Ishikawa (cell line): ENCODE results near the gene TMPRSS13.

ENCODE experiments used
- CEBPB ChIP-seq: IDR thresholded peaks from 2 replicates; pipeline ENCODE4 v1.6.1; 2012
- CREB1 ChIP-seq: IDR thresholded peaks from 2 replicates; pipeline ENCODE4 v1.6.1; 2012; ENCODE audit warnings: low read depth
- EGR1 ChIP-seq: IDR thresholded peaks from 2 replicates; pipeline ENCODE4 v1.6.1; 2012
- EP300 ChIP-seq: IDR thresholded peaks from 2 replicates; pipeline ENCODE4 v1.6.1; 2012; ENCODE audit warnings: borderline replicate concordance
- NFIC ChIP-seq: IDR thresholded peaks from 2 replicates; pipeline ENCODE4 v1.6.1; 2012
- RAD21 ChIP-seq: IDR thresholded peaks from 2 replicates; pipeline ENCODE4 v1.6.1; 2012; ENCODE audit warnings: low read depth
- TAF1 ChIP-seq: IDR thresholded peaks from 2 replicates; pipeline ENCODE4 v1.6.1; 2012; ENCODE audit warnings: low read depth, mild to moderate bottlenecking
- TCF12 ChIP-seq: IDR thresholded peaks from 2 replicates; pipeline ENCODE4 v1.6.1; 2012; ENCODE audit warnings: low read depth
- TEAD4 ChIP-seq: IDR thresholded peaks from 2 replicates; pipeline ENCODE4 v1.6.1; 2012
- YY1 ChIP-seq: IDR thresholded peaks from 2 replicates; pipeline ENCODE4 v1.6.1; 2012; ENCODE audit warnings: low read depth
- ZBTB7A ChIP-seq: IDR thresholded peaks from 2 replicates; pipeline ENCODE4 v1.6.1; 2012; ENCODE audit warnings: low read depth
- TF ChIP-seq, protein P1 (sequence below): IDR thresholded peaks from 2 replicates; pipeline ENCODE4 v1.6.1; 2012; ENCODE audit warnings: low read depth, mild to moderate bottlenecking
- TF ChIP-seq, protein P2 (sequence below): IDR thresholded peaks from 2 replicates; pipeline ENCODE4 v1.6.1; 2012
- TF ChIP-seq, protein P3 (sequence below): IDR thresholded peaks from 2 replicates; pipeline ENCODE4 v1.6.1; 2012

DNA sequence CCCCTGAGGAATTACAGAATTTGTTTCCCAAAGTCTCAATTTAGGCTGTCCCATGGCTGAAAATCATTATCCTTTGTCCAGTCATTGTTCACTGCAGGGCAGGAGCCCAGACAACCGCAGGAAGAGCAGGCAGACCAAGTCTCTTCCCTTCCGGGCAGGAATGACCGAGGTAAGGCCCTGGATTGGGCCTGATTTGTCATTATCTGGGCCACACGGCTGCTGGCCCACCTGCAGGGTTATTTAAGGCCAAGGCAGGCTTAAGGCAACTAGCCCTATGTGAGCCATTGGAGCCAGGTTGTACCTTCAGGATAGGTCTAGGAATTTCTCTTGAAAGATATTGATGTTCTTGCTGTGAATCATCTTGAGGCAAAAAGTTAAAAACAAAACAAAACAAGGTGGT is 47.2 kb upstream of the TMPRSS13 start:
- TF ChIP-seq, protein P1, sequence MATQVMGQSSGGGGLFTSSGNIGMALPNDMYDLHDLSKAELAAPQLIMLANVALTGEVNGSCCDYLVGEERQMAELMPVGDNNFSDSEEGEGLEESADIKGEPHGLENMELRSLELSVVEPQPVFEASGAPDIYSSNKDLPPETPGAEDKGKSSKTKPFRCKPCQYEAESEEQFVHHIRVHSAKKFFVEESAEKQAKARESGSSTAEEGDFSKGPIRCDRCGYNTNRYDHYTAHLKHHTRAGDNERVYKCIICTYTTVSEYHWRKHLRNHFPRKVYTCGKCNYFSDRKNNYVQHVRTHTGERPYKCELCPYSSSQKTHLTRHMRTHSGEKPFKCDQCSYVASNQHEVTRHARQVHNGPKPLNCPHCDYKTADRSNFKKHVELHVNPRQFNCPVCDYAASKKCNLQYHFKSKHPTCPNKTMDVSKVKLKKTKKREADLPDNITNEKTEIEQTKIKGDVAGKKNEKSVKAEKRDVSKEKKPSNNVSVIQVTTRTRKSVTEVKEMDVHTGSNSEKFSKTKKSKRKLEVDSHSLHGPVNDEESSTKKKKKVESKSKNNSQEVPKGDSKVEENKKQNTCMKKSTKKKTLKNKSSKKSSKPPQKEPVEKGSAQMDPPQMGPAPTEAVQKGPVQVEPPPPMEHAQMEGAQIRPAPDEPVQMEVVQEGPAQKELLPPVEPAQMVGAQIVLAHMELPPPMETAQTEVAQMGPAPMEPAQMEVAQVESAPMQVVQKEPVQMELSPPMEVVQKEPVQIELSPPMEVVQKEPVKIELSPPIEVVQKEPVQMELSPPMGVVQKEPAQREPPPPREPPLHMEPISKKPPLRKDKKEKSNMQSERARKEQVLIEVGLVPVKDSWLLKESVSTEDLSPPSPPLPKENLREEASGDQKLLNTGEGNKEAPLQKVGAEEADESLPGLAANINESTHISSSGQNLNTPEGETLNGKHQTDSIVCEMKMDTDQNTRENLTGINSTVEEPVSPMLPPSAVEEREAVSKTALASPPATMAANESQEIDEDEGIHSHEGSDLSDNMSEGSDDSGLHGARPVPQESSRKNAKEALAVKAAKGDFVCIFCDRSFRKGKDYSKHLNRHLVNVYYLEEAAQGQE, result no peak
- TF ChIP-seq, protein P2, sequence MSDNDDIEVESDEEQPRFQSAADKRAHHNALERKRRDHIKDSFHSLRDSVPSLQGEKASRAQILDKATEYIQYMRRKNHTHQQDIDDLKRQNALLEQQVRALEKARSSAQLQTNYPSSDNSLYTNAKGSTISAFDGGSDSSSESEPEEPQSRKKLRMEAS, result no peak
- TF ChIP-seq RAD21 (no peak), YY1 (no peak), TCF12 (no peak), EGR1 (no peak), CEBPB (no peak), CREB1 (no peak), TEAD4 (no peak), TAF1 (no peak), EP300 (no peak), ZBTB7A (no peak), NFIC (no peak)
- TF ChIP-seq, protein P3, sequence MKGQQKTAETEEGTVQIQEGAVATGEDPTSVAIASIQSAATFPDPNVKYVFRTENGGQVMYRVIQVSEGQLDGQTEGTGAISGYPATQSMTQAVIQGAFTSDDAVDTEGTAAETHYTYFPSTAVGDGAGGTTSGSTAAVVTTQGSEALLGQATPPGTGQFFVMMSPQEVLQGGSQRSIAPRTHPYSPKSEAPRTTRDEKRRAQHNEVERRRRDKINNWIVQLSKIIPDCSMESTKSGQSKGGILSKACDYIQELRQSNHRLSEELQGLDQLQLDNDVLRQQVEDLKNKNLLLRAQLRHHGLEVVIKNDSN, result no peak
